IPS-NIHi11 (cell line): ENCODE measurements around the gene KIAA0319L.
A peak's percentile ranks its signal among the peaks of the same experiment; 100 is the strongest.
"Not testable (repeated sequence)": the region's sequence is repeated elsewhere in the genome, so short reads cannot be mapped to it uniquely, and the experiment has no call there.

Experiments
- DNase-seq: peaks from one replicate; pipeline ENCODE4 v3.0.0; 2012; ENCODE audit warnings: mixed read lengths, low spot score

KIAA0319L gene

GRCh38 chr1:35580949-35581388, 23.8 kb upstream of the KIAA0319L start:
- no peak for DNase-seq

- DNase-seq: peak; percentile 62
Measured at GRCh38 chr1:35577071-35577998, 20.1 kb upstream of the KIAA0319L start.

- not testable (repeated sequence) for DNase-seq
Measured at GRCh38 chr1:35576766-35577070, 19.5 kb upstream of the KIAA0319L start.

GRCh38 chr1:35576061-35576765, 19.0 kb upstream of the KIAA0319L start:
- DNase-seq: no peak

GRCh38 chr1:35575416-35575958, 18.3 kb upstream of the KIAA0319L start:
- no peak for DNase-seq

- DNase-seq: peak; percentile 48
Measured at GRCh38 chr1:35574655-35575415, 17.6 kb upstream of the KIAA0319L start.

- DNase-seq: no peak
Measured at GRCh38 chr1:35574125-35574654, 17.0 kb upstream of the KIAA0319L start.

- peak; percentile 71 for DNase-seq
Measured at GRCh38 chr1:35573198-35574124, 16.3 kb upstream of the KIAA0319L start, which contains the start of gene TFAP2E. Gene TFAP2E (plus strand): TSS chr1:35573314. CDS start chr1:35573578, 264 bp downstream.

- DNase-seq: no peak
Measured at GRCh38 chr1:35572296-35572695, 15.1 kb upstream of the KIAA0319L start.

- DNase-seq: no peak
Measured at GRCh38 chr1:35571263-35571662, 14.1 kb upstream of the KIAA0319L start.

GRCh38 chr1:35570589-35571137, 13.5 kb upstream of the KIAA0319L start:
- no peak for DNase-seq

GRCh38 chr1:35569936-35570335, 12.7 kb upstream of the KIAA0319L start:
- DNase-seq: no peak

- peak; percentile 82 for DNase-seq
Measured at GRCh38 chr1:35568975-35569395, 11.8 kb upstream of the KIAA0319L start.

- DNase-seq: no peak
Measured at GRCh38 chr1:35567947-35568558, 10.8 kb upstream of the KIAA0319L start.

GRCh38 chr1:35565742-35566133, 8.5 kb upstream of the KIAA0319L start:
- DNase-seq: no peak

- no peak for DNase-seq
Measured at GRCh38 chr1:35564884-35565741, 7.9 kb upstream of the KIAA0319L start.

GRCh38 chr1:35564037-35564883, 7.1 kb upstream of the KIAA0319L start:
- DNase-seq: peak; percentile 81

- no peak for DNase-seq
Measured at GRCh38 chr1:35563166-35563565, 6.0 kb upstream of the KIAA0319L start.
